ENCODE data around the gene DNAH1.
A peak's percentile ranks its signal among the peaks of the same experiment; 100 is the strongest.
"Not testable (repeated sequence)": the region's sequence is repeated elsewhere in the genome, so short reads cannot be mapped to it uniquely, and the experiment has no call there.

The DNAH1 gene

DNA sequence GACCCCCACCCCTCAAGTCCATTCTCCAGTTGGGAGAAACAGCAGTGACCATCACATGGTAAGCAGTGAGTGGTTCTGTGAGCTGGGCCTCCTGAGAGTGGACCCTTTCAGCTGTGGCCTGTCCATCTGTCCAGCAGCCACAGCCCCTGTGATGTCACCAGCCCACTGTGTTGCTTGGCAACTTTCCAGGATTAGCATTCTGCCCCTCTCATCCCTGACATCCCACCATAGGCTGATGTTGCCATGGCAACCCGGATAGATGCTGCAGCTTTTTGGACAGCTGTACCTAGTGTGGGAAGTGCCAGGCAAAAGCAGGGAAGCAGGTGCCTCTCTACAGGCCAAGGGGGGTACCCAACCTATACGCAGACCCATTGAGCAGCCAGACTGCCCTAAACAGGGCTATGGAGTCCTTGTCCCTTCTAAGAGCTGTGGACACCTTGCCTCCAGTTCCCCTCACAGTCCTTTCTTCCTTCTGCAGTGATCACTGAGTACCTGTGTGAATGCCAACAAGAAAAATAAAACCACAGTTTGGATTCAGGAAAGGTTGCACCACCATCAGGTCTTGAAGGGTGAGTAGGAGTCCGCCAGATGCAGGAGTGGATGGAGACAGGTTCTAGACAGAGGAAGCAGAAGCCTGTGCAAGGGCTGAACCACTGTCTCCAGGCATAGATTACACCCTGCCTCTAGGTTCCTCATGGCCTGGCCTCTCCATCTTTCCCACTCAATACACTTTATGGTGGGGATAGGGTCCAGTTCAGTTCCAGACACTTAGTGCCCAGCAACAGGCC lies at the start of gene DNAH1:
Gene DNAH1, plus strand, starts transcription at position 343 of the 788 bp plus-strand sequence. CDS start 6,124 bp downstream, outside the sequence.
- no peak for DNase-seq

DNA sequence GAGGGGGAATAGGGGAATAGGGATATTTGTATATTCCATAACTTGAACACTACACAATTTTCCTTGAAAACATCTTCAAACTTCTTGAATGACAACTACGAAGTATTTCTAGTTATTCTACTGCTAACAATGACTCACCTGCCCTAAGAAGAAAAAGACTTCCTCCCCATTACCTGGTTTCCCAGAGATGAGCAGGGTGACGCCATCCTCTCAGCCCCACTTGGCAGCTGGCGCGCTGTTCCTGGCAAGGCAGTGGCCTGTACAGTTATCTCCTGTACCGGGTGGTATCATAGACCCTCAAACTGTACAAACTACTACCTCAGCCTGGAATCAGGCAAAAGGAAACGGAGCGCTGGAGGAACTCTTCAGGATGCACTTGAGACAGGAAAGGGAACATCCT lies 48.1 kb upstream of the DNAH1 start:
- no peak for DNase-seq

DNA sequence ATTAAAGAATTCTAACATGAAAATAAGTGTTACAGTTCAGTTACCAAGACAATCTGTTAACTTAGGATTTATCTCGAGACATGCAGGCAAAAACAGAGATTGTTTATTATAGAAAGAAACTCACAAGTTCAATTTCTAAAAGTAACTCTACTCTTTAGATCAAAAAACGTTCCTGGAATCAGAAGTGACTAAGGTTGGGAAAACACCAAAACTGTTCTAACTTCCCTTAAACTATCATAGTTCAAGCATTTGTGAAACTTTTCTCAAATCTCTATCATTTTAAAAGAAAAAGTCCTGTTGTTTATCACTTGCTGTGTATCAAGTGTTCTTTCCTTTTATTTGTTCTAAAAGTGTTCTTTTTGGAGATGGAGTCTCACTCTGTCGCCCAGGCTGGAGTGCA lies 46.3 kb upstream of the DNAH1 start:
- no peak for DNase-seq

DNA sequence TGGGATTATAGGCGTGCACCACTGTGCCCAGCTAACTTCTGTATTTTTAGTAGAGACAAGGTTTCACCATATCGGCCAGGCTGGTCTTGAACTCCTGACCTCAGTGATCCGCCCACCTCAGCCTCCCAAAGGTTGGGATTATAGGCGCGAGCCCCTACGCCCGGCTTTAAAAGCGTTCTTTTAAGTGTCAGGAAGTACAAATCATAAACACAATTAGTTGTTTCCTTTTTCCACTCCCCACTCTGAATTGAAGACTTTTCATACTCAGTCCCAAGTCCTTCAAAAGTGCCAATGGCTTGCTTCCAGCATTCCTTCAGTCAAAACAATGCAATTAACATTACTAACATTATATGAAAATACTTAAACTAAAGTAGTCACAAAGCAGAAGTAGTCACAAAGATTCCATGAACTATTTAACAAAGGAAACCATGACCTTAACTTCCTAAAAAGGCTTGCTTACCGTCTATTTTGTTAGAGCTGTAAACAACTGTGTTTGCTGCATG lies 45.8 kb upstream of the DNAH1 start:
- no peak for DNase-seq

DNA sequence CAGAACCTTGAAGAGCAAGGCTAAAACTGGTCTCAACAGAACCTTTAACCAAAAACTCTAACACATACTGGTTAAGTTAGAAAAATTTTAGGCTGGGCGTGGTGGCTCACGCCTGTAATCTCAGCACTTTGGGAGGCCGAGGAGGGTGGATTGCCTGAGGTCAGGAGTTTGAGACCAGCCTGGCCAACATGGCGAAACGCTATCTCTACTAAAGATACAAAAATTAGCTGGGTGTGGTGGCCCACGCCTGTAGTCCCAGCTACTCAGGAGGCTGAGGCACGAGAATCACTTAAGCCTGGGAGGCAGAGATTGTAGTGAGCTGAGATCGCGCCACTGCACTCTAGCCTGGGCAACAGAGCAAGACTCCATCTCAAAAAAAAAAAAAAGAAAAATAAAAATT lies 43.9 kb upstream of the DNAH1 start:
- not testable (repeated sequence) for DNase-seq

DNA sequence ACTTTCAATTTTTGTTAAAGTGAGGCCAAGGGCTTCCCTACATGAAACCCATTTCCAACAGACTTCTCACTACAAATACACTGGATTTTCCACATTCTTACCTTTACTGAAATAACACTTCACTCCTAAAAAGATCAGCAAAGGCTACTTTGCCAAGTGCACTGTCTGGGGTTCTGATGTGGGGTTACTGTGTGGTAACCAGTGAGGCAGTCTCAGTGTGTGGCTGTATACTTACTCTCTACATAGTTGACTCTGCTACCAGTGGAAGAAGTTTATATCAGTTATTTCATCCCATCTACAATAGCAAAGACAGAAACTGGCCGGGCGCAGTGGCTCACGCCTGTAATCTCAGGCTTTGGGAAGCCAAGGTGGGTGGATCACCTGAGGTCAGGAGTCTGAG lies 43.3 kb upstream of the DNAH1 start:
- no peak for DNase-seq

DNA sequence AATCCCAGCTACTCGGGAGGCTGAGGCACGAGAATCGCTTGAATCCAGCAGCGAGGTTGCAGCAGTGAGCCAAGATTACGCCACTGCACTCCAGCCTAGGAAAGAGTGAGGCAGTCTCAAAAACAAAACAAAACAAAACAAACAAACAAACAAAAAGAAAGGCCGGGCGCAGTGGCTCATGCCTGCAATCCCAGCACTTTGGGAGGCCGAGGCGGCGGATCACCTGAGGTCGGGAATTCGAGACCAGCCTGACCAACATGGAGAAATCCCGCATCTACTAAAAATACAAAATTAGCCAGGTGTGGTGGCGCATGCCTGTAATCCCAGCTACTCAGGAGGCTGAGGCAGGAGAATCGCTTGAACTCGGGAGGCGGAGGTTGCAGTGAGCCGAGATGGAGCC lies 41.3 kb upstream of the DNAH1 start:
- not testable (repeated sequence) for DNase-seq

DNA sequence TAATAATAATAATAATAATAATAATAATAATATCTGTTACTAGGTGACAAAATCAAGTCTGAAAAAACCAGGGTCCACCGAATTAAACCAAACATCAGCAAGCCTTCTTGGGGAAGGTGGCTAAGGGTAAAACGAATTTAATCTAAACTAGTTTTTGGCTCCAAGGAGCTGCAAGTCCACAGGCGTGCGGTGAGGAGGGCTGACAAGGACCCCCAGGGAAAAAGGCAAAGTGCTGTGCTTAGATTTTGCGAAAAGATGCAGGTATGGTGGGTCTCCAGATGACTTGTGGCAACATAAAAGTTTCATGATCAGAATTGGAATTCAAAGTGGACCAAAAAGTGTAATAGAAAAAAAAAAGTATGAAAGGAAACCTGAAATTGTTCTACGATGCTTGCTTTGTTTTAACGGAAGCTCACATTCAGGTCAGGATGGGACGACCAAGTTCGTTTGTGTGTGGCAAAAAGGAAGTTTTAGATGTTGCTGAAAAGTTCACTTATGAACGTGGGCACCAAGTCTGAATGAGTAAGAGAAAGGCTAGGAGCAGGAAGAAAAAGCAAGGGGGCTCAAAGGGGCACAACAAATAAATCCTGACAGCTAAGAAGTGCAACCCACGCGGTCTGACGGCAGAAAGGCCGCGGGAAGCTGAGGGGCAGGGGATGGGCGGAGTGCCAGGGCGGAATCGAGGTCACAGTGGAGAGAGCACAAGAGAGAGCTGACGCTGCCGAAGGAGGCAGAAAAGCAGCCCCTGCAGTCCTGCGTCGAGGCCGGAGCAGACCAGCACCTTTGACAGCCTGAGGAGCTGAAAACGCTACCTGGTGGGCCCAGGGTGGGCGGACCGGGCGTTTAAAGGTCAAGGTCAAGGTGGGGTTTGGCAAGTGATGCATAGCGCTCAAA lies 38.8 kb upstream of the DNAH1 start:
- DNase-seq, result peak; percentile 10

DNA sequence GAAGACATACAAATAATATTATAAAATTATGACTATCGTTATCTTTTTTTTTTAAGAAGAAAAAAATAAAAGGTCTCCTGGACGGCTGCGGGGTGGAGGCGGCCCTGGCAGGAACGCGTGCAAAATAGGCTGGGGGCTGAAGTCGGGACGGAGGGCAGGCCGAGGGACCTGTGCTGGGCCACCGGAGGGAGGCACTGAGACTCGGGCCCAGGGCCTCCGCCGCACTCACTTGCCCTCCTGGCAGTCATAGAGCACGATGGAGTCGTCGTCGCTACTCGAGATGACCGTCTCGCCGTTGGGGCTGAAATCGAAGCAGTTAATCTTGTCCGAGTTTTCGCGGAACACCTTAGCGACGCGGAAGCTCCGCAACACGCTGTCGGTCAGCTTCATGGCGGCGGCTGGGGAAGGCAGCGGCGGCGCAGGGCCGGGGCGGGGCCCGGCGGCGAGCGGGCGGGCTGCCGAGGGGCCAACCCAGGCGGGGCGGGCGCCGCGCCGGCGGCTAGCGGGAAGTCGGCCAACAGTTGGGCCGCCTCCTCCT lies 38.1 kb upstream of the DNAH1 start:
- no peak for DNase-seq

DNA sequence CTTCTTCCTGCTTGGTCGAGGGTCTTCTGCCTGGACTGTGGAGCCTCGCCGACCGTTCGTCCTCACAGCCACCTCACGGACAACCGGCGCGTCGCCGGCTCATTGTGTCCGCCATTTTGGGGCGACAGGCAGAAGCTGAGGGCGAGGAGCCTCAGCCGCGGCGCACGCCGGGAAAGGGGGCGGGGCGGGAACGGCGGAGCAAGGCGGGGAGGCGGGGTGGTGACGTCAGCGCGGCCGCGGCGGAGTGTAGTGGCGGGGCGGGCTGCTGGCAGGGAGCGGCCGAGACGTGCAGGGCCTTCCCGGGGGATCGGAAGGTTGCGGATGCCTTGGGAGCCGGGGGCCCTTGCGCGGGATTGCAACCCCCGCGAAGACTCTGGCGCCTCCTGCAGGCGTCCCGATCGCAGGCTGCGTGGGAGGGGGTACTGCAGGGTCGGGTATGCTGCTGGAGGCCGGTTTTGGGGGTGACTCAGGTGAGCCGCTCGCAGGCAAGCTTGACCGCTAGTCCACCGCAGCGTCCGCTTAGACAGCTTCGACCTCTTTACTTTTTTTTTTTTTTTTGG lies 37.5 kb upstream of the DNAH1 start, which contains the start of gene WDR82:
Gene WDR82, minus strand, starts transcription at position 140 of the 560 bp plus-strand sequence. CDS start 288 bp downstream, outside the sequence.
- peak; percentile 95 for DNase-seq

DNA sequence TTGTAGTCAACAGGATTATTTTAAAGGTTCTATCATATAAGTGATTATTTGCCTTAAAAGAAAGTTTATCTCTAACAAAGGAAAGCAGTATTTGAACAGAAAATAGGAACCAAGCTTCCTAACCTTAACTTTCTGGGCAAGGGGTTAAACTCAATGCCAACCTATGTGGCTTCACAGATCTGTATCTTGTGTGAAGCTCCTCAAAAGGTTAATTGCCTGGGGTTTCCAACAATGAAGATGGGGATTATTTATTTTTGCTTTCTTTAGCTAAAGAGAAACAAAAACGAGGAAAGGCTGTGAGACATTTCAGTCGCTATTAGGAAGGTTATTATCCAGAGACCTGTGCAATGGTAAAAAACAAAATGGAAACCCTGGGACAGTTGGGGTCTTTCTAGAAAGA lies 36.5 kb upstream of the DNAH1 start:
- no peak for DNase-seq

DNA sequence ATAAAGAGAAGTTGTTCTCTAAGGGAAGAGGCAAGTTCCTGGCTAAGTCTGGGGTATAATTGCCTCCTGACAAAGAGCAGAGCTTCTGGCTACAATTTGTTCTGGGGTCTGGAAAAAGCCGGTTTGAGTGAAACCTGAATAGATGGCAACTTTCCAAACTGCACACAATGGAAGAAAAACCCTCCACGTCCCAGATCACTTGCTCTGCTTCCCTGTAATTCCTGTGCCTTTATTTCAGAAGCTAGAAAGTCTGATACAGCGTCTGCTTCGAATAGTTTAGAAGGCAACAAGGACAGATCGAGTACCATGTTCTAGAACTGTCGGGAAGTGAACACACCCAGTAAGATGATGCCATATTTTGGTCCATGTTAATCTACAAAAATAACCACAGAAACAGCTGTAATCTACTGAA lies 36.1 kb upstream of the DNAH1 start:
- DNase-seq, result no peak

DNA sequence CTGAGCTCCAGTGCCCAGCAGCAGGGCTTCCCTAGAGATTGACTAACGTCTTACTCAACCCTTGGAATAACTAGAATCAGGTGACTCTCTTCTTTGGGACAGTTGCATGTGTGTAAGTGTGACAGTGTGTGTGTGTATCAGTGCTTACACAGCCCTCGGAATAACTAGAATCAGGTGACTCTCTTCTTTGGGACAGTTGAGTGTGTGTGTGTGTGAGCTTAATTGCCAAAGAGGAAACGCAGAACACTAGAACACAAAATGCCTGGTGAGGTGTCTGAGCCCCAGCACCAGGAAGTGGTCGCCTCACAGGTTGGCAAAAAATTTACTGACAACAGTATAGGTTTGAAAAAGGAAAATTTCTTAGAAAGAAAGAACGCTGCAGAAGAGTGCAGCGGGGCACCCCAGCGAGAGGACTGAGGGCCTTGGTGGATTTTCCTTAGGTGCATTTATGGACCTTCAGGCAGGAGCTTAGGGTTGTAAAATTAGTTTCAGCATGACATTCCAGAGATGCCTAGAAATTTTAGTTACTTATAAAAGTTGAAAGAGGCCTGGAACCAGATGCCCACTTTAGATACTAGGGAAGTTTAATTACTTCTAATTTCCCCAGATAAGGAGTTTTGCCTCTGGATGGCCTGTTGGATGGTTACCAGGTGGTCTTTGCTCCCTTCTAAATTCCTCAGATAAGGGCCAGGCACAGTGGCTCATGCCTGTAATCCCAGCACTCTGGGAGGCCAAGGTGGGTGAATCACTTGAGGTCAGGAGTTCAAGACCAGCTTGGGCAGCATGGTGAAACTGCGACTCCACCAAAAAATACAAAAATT lies 33.9 kb upstream of the DNAH1 start:
- no peak for DNase-seq

DNA sequence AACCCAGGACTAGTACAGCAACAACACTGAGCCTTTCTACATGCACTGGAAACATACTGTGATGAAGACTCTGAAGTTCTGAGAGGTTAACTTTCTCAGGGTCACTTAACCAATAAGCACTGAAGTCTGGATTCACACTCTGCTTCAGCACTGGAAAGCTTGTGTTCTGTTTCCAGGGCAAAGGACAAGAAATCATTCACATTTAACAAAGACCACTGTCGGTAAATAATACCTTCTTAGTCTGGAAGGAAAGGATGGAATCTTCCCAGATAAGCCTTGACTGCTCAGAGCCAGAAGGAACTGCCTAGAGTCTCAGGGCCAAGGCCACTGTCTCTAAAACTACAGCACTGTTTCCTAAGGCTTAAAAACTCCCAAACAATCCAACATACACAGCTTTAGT lies 32.8 kb upstream of the DNAH1 start:
- no peak for DNase-seq

DNA sequence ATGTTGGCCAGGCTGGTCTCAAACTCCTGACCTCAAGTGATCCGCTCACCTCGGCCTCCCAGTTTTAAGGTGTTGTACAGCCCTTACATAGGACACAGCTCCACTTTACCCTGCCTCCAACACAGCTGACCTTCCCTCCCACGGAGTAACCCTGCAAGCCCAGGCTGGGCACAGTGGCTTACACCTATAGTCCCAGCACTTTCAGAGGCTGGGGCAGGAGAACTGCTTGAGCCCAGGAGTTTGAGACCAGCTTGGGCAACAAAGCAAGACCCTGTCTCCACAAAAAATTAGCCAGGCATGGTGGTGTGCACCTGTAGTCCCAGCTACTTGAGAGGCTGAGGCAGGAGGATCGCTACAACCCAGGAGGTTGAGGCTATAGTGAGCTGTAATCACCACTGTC lies 32.1 kb upstream of the DNAH1 start:
- DNase-seq, result not testable (repeated sequence)

DNA sequence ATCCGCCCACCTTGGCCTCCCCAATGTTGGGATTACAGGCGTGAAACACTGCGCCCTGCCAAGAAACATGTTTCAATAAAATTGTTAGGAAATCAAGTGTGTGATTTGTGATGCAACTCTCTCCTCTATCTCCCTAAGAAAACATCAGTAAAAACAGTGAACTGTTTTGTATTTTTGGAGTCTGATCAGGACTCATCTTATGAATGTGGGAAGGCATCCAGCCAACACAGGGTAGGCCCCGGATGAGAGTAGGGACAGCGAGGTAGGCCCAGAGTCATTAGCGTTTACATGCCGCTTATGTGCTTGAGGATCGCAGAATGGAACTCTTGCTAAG lies 29.4 kb upstream of the DNAH1 start:
- DNase-seq, result no peak

DNA sequence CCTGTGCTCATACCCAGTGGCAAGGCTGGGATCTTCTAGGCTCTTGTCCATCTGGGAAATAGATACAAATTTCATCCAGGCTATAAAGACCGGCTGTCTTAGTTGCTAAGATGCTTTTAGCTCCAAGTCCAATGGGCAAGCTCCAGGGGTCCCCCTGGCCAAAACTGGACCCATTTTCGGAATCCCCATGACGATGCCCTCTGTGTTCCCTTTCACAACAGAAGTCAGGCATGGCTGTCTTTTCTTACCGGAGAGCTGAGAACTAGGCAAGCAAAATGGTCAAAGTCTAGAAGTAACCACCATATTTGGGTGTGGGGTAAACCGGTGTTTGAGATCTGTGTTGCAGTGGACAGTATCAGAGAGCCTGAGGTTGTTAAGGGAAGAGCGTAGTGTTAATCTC lies 27.4 kb upstream of the DNAH1 start:
- DNase-seq, result no peak

DNA sequence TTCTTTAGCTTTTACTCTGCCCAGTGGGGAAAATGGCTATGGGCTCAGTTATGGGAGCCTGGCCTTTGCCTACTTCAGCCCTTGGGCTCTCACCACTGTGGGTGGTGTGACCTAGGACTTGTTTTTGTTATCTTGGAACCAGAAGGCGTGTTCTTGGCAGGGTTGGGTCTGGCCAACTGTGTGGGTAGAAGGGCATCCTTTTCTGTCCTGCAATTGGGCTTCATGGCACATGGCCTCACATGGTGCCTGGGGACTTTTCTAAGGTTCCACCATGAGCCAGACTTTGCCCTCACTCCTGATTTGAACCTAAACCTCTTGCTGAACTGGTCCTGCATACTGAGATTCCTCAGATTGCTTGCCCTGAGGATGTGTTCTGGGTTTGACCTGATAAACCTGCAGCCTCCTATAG lies 26.8 kb upstream of the DNAH1 start:
- DNase-seq, result no peak

DNA sequence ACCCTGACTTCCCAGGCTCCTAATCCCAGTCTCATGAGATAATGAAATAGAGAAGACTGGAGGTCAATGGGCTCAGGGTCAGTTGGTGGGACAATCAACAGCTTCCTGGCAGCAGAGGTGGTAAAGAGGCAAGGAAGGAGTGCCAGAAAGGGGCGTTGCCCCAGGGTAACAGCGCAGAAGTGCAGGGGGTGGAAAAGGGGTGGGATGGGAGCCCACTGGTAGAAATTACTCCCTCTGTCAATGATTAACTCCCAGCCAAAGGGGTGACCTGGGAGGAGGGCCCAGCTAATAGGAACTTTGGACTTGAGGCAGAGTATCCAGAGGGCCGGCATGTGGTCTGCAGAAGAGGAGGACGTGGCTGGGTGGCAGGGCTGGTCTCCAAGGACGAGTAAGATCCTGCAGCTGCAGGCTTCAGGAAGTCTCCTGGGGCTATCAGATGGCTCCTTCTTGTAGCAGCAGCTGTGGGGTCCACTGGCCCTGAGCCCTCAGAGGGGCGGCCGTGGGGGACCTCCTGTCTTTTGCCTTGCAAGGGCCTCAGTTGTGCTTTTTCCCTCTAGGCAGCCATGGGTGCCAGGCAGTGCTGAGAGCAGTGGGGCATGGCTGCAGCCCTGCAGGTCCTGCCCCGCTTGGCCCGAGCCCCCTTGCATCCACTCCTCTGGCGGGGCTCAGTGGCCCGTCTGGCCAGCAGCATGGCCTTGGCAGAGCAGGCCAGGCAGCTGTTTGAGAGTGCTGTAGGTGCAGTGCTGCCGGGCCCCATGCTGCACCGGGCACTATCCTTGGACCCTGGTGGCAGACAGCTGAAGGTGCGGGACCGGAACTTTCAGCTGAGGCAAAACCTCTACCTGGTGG lies 26.1 kb upstream of the DNAH1 start:
- DNase-seq, result no peak

DNA sequence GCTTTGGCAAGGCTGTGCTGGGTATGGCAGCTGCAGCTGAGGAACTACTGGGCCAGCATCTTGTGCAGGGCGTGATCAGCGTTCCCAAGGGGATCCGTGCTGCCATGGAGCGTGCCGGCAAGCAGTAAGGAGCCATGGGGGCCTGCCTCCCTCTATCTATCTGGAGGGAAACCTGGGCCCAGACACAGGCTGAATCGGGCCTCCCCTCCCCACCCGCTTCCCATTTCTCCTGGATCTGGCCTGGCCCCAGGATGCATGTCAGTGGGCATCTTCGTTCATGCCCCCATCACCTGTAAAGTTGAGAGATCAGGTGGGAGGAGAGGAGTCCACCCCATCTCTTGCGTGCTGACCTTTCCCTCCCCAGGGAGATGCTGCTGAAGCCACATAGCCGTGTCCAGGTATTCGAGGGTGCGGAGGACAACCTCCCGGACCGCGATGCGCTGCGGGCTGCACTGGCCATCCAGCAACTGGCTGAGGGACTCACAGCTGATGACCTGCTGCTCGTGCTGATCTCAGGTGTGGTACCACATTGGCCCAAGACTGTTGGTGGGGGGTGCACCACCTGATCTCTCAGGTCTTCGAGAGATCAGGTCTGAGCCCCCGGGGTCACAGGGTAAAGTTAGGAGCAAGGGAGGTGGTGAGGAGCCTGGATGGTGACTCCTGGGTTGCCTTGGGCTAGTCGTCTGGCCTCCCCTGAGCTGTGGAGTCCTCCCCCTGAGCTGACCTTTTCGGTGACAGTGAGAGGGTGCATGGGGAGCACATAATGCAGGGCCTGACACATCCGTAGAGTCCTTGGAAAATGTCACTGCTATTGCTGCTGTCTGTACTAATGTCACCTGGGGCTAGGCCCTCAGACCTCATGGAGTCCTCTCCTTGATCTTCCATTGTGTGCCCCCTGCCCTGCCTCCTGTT lies 25.3 kb upstream of the DNAH1 start:
- DNase-seq, result no peak
